ENCODE data around the gene CCNYL1.
A peak's percentile ranks its signal among the peaks of the same experiment; 100 is the strongest.

Gene CCNYL1

GRCh38 chr2:207782238-207783030 lies 71.0 kb downstream of the CCNYL1 start:
- H3K4me1 Mint-ChIP-seq: no peaks in the 10 kb centered on the region
- no peak overlapping the region for H3K4me3 Mint-ChIP-seq
- no peaks in the 10 kb centered on the region for H3K27me3 Mint-ChIP-seq
- H3K27ac Mint-ChIP-seq: no peak overlapping the region
- H3K36me3 Mint-ChIP-seq: no peaks in the 10 kb centered on the region
- H3K9me3 Mint-ChIP-seq: no peaks in the 10 kb centered on the region

DNA sequence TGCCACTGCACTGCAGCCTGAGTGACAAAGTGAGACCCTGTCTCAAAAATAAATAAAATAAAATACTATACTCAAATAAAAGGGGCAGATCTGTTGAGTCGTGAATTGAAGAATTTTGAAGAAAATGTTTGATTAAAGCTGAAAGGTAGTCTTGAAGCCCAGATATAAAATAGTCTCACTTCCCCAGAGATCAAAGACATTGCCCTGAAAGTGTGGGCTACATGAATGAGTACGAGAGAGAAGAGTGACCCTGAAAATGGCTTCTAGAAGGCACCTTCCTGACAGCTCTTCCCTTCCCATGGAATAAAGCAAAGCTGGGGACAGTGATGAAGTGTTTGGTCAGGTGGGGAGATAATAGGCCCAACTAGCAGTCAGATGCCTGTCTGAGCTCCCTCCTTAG lies 72.1 kb downstream of the CCNYL1 start:
- H3K4me1 Mint-ChIP-seq: no peaks in the 10 kb centered on the region
- H3K9me3 Mint-ChIP-seq: no peaks in the 10 kb centered on the region
- no peak overlapping the region for H3K27ac Mint-ChIP-seq
- no peaks in the 10 kb centered on the region for H3K36me3 Mint-ChIP-seq
- H3K27me3 Mint-ChIP-seq: peaks cover 2% of the 10 kb centered on the region
- no peak overlapping the region for H3K4me3 Mint-ChIP-seq

DNA sequence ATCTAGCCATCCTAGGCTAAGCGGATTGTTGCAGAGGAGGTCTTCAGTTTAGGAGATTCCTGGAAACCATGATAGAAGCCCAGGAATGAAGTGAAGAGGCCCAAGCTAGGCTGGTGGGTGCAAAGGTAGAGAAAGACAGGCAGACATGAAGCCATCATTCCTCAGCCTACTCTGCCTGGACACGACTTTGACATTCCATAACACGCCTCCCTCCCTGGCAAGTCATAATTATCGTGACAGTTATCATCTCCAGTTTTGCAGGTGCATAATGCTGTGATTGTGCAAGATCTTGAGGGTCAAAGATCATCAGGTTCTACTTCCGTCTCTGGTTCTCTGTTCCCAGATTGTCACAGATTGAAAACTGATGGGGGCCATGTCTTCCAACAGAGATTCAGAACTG lies 73.5 kb downstream of the CCNYL1 start:
- Mint-ChIP-seq H3K9me3 (no peaks in the 10 kb centered on the region), H3K4me1 (no peaks in the 10 kb centered on the region), H3K36me3 (no peaks in the 10 kb centered on the region), H3K27me3 (peaks cover 2% of the 10 kb centered on the region), H3K27ac (no peak overlapping the region), H3K4me3 (no peak overlapping the region)

DNA sequence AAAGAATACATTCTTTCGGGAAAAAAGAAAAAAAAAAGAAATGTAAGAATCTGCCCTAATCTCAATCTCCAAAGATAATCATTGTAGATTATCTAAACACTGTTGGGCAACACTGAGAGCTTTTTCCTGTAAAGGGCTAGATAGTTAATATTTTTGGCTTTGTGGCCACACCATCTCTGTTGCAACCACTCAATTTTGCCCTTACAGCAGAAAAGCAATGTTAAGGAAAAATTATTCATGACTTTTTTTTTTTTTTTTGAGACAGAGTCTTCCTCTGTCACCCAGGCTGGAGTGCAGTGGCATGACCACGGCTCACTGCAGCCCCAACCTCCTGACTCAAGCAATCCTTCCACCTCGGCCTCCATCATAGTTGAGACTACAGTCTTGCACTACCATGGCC lies 75.6 kb downstream of the CCNYL1 start:
- Mint-ChIP-seq H3K4me1 (no peaks in the 10 kb centered on the region), H3K9me3 (no peaks in the 10 kb centered on the region), H3K27me3 (peaks cover 2% of the 10 kb centered on the region), H3K4me3 (no peak overlapping the region), H3K36me3 (no peaks in the 10 kb centered on the region), H3K27ac (no peak overlapping the region)

GRCh38 chr2:207787800-207788199 lies 76.4 kb downstream of the CCNYL1 start:
- no peak overlapping the region for H3K27ac Mint-ChIP-seq
- peaks cover 4% of the 10 kb centered on the region for H3K27me3 Mint-ChIP-seq
- peaks cover 3% of the 10 kb centered on the region for H3K4me1 Mint-ChIP-seq
- no peaks in the 10 kb centered on the region for H3K9me3 Mint-ChIP-seq
- H3K36me3 Mint-ChIP-seq: no peaks in the 10 kb centered on the region
- H3K4me3 Mint-ChIP-seq: no peak overlapping the region

DNA sequence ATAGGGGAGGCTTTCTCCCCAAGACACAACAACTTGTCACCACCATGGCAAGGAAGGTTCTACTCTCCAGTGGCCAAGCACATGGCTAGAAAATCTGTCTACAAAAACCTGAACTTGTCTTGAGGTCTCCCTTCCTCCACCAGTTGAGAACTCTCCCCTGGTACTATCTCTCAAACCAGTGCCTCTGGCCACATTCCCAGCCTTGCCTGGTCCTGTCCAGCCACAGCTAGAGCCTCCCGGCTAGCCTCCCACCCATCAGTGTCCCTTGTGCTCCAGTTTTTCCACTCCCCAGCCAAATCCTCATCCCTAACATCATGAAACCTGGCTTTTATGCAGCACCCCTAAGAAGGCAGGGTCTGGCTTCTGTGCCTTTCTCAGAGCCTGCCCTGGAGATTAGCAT lies 79.5 kb downstream of the CCNYL1 start:
- Mint-ChIP-seq H3K4me3 (no peak overlapping the region), H3K9me3 (no peaks in the 10 kb centered on the region), H3K27ac (peak overlapping the region; percentile 13), H3K4me1 (peaks cover 3% of the 10 kb centered on the region), H3K27me3 (peaks cover 4% of the 10 kb centered on the region), H3K36me3 (no peaks in the 10 kb centered on the region)

DNA sequence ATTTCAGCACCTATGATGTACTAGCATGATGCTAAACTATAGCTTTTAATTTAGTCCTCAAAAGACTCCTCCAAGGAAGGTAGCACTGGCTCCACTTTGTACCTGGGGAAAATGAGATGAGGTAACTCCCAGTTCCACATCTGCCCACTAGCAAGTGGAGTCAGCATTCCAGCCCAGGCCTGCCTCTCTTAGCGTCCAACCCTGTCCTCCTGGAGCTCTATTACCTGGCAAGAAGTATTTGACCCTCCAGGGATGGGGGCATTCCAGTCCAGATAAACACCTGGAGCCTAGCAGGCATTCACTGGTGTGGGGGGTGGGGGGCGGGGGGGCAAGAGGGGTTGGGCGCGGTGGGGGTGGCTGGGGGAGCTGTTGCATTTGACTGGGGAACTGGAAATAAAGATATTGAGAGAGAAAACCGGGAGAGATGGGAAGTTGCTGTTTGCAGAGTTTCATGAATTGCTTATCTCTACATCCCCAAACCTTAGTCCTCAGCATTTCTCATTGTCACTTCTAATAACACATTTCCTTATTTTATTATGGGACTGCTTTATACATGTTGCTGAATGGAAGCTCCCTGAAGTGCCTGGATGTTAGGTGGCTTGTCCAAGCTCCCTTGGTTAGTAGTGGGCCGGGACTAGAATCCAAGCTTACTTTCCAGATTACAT lies 80.3 kb downstream of the CCNYL1 start:
- peaks cover 3% of the 10 kb centered on the region for H3K4me1 Mint-ChIP-seq
- H3K27me3 Mint-ChIP-seq: peaks cover 4% of the 10 kb centered on the region

DNA sequence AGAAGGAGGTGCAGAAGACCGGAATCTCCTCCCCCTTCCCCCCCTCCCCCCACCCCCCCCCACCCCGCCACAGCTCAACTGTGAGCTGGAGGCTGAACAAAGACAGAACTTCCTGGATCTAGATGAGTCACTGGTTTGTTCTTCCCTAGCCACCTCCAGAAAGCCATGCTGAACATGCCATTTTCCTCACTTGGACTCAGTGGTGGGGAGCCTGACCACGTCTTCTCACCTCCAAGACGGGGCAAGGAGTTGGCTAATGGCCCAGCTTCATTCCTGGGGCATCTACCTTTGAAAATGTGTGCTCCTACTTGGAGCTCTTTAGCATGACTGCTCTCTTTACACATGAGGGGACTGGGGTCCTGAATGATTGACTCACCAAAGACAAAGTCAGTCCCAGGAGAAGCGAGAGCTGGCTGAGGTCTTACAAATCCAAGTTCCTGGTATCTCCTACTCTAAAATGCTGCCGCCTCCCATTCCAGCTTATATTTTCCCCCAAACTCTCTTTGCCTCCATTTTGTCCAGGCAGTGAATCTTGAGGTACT lies 80.9 kb downstream of the CCNYL1 start:
- Mint-ChIP-seq H3K4me3 (no peak overlapping the region), H3K36me3 (no peaks in the 10 kb centered on the region), H3K27ac (no peak overlapping the region), H3K27me3 (peaks cover 4% of the 10 kb centered on the region), H3K9me3 (no peaks in the 10 kb centered on the region), H3K4me1 (peaks cover 3% of the 10 kb centered on the region)

More for the DNA sequence above, 80.3 kb downstream of the CCNYL1 start:
- no peaks in the 10 kb centered on the region for H3K9me3 Mint-ChIP-seq
- no peak overlapping the region for H3K27ac Mint-ChIP-seq
- H3K36me3 Mint-ChIP-seq: no peaks in the 10 kb centered on the region
- no peak overlapping the region for H3K4me3 Mint-ChIP-seq

DNA sequence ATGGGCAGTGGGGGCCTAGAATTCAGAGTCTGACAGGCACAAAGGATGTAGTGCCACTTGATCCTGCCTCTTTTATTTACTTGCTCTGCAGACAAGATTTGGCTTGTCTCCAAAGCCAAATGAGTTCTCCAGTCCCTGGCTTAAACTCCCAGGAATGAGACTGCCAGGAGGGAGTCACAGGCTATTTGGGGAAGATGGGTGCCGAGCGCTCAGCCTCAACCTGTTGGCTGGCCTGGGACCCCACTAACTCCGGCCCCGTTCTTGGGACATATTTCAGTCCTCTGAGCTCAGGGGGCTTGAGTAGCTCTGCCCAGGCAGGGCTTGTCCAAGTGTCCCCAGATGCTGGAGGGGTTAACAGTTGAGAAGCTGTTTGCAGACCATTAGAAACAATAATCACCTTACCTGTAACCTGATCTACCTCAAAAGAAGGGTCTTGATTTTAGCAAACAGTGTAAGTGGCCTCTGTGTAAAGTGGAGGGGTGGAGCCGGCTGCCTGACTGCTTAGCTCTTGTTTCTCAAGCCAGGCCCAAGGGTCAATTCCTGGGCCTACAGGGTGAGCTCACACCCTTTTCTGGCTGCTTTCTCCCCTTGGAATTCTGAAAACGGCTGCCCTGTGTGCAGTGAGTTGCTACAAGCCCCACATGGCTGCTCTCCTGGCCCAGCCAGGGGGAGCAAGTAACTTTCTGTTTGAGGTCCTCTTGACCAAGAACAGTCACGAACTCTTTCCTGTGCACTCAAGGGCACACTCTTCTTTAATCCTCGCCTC lies 85.3 kb downstream of the CCNYL1 start:
- Mint-ChIP-seq H3K36me3 (no peaks in the 10 kb centered on the region), H3K4me3 (no peak overlapping the region), H3K9me3 (no peaks in the 10 kb centered on the region), H3K27ac (no peak overlapping the region), H3K27me3 (peaks cover 2% of the 10 kb centered on the region), H3K4me1 (peaks cover 3% of the 10 kb centered on the region)

GRCh38 chr2:207801259-207801658 lies 89.8 kb downstream of the CCNYL1 start:
- H3K36me3 Mint-ChIP-seq: no peaks in the 10 kb centered on the region

DNA sequence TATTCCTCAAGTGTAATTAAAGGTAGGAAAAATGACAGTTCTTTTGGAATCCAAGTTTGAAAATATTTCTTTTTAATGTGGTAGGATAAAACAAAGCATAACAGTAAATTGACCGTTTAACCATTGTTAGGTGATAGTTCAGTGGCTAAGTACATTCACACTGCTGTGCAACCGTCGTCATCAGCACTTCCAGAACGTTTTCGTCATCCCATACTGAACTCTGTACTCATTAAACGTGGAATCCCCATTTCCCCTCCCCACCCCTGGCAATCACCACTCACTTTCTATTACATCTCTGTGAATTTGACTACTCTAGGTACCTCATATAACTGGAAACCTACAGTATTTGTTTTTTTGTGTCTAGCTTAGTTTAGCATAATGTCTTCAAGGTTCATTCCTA lies 91.2 kb downstream of the CCNYL1 start:
- H3K4me3 Mint-ChIP-seq: no peak overlapping the region
- H3K27ac Mint-ChIP-seq: no peak overlapping the region
- H3K4me1 Mint-ChIP-seq: no peaks in the 10 kb centered on the region
- H3K36me3 Mint-ChIP-seq: no peaks in the 10 kb centered on the region
- no peaks in the 10 kb centered on the region for H3K9me3 Mint-ChIP-seq
- no peaks in the 10 kb centered on the region for H3K27me3 Mint-ChIP-seq

More at GRCh38 chr2:207801259-207801658, 89.8 kb downstream of the CCNYL1 start:
- H3K4me1 Mint-ChIP-seq: no peaks in the 10 kb centered on the region
- no peaks in the 10 kb centered on the region for H3K9me3 Mint-ChIP-seq
- no peaks in the 10 kb centered on the region for H3K27me3 Mint-ChIP-seq
- no peak overlapping the region for H3K27ac Mint-ChIP-seq
- H3K4me3 Mint-ChIP-seq: no peak overlapping the region

Measured in activated naive CD4-positive, alpha-beta T cell treated with anti-CD3 and anti-CD28 coated beads, Interleukin-2, amount 50 U/mL, for 24 hours (primary cell).